BJ (cell line): ENCODE data around the gene CFAP126. TPM values are rescaled to one million over a fixed set of nuclear protein-coding genes. Genes with fewer than 3 reads are reported as not detected.

Source experiments
- CTCF ChIA-PET: fragments of 350-600 bp; formaldehyde crosslinking; extraction: SDS; loops from one replicate; lab custom pipeline; 2021; ENCODE audit warnings: antibody characterized with exemption, inconsistent platforms; lab: Yijun Ruan, JAX
- POLR2A ChIA-PET: fragments of 300-600 bp; sonication (Branson Sonifier 250); formaldehyde crosslinking; extraction: SDS; loops from one replicate; lab custom pipeline; 2021; ENCODE audit warnings: antibody characterized with exemption; lab: Charles Lee
- DNase-seq: peaks from one replicate; pipeline ENCODE4 v3.0.0-alpha.2; 2011; ENCODE audit warnings: low read depth
- H3K27me3 ChIP-seq: 2 replicates; pipeline ENCODE4 v1.6.0; 2011; ENCODE audit warnings: low read length; ENCODE audit not compliant: control insufficient read depth, insufficient read depth
- H3K36me3 ChIP-seq: 2 replicates; pipeline ENCODE4 v1.5.1; 2011; ENCODE audit warnings: low read length; ENCODE audit not compliant: control insufficient read depth, insufficient read depth
- H3K4me3 ChIP-seq: 2 replicates; pipeline ENCODE4 v1.5.1; 2011; ENCODE audit warnings: low read depth, mild to moderate bottlenecking, control low read depth, low read length
- polyA plus RNA-seq: library from polyadenylated mRNA; depleted of rRNA; stranded (reverse); fragments of >200 nt; gene quantifications from 2 replicates; pipeline ENCODE4 v1.2.3, GENCODE V29; 2011
- TF ChIP-seq, protein P1 (sequence below): IDR thresholded peaks from 2 replicates; pipeline ENCODE4 v1.5.1; 2011; ENCODE audit warnings: low read depth, mild to moderate bottlenecking, control low read depth, inconsistent platforms, low read length, moderate library complexity; ENCODE audit not compliant: insufficient read depth

The CFAP126 gene
- polyA plus RNA-seq, 1 experiment = not detected

DNA sequence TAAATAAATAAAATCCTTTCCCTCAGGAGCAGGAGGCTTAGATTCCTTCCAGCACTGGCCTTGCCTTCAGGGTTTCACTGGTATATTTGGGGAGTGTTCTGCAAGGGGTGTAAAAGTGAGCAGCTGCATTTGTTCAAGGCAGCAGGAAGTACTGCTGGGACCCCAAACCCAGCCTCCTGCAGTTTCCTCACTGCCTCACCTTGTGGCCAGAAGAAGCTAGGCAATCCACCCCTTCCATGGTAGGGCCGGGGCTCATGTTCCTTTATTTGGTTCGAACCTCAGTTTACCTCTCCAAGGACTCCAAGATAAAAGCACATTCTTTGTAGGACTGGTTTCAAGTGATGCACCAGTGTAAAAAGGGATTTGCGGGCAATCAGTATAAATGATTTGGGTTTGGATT, 21.0 kb upstream of the CFAP126 start:
- Histone ChIP-seq H3K27me3 (no peaks in the 10 kb centered on the region), H3K36me3 (no peaks in the 10 kb centered on the region), H3K4me3 (no peak overlapping the region)
- ChIA-PET POLR2A (no interaction called here), CTCF (interaction anchor here (0.8 to 3.5 kb wide), 6 partner anchors 157 to 223 kb away, joined by 3 to 24 read pairs (median 4); partner anchors contain the start of genes PPOX and TOMM40L)
- DNase-seq = no peak
- TF ChIP-seq, protein P1, sequence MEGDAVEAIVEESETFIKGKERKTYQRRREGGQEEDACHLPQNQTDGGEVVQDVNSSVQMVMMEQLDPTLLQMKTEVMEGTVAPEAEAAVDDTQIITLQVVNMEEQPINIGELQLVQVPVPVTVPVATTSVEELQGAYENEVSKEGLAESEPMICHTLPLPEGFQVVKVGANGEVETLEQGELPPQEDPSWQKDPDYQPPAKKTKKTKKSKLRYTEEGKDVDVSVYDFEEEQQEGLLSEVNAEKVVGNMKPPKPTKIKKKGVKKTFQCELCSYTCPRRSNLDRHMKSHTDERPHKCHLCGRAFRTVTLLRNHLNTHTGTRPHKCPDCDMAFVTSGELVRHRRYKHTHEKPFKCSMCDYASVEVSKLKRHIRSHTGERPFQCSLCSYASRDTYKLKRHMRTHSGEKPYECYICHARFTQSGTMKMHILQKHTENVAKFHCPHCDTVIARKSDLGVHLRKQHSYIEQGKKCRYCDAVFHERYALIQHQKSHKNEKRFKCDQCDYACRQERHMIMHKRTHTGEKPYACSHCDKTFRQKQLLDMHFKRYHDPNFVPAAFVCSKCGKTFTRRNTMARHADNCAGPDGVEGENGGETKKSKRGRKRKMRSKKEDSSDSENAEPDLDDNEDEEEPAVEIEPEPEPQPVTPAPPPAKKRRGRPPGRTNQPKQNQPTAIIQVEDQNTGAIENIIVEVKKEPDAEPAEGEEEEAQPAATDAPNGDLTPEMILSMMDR = no peak

DNA sequence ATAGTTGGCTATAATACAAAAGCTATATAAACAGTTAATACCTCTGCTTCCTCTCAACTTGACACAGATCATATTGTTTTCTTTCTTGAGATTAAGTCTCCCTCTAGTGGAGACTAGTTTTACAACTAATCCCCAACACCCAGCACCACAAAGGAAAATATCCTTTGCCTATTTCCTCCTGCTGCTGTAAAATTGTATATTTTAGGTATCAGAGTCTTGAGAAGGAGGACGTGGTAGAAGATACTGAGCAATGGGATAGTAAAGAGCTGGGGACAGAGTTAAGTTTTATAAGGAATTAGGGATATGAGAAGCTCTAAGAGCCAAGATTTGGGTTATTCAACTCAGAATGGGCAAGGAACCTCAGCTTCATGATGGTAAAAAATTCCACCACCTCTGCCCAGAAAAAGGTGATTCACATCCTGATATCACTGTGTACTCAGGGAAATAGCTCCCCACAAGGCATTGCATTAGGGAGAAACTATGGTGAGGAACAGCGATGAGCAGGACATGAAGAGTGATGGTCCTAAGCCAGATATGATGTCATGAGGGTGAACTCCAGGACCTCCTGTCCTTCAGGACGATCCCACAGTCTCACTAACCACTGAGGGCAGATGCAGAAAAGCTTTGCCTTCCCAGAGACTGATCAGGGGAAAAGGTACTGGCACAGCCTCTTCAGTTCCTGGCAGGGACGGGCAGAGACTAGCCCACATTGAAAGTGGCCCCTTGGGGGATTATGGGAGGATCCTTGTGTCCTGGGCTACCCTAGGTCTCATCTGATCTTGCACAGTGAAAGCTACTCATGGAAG, 14.7 kb upstream of the CFAP126 start:
- CTCF ChIA-PET = interaction anchor here (0.6 to 8.0 kb wide), 28 partner anchors 8 to 933 kb away, joined by 3 to 126 read pairs (median 4); partner anchors contain the start of genes ADAMTS4, APOA2, CFAP126 and NDUFS2
- Histone ChIP-seq H3K36me3 (no peaks in the 10 kb centered on the region), H3K4me3 (no peak overlapping the region), H3K27me3 (no peaks in the 10 kb centered on the region)
- POLR2A ChIA-PET = no interaction called here
- TF ChIP-seq, protein P1 = peak; percentile 60
- DNase-seq = peak; percentile 11

DNA sequence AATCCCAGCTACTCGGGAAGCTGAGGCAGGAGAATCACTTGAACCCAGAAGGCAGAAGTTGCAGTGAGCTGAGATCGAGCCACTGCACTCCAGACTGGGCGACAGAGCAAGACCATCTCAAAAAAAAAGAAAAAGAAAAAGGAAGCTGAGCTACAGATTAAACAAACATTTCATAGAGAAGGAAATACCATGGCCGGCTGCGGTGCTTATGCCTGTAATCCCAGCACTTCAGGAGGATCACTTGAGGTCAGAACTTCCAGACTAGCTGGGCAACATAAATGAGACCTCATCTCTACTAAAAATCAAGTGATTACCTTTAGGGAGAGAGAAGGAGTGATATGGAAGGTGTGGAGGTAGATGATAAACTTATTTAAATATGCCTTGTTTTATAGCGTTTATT, 14.0 kb upstream of the CFAP126 start:
- no peak for DNase-seq
- H3K4me3 ChIP-seq = no peak overlapping the region
- TF ChIP-seq, protein P1 = no peak
- ChIA-PET POLR2A (no interaction called here), CTCF (interaction anchor here (0.6 to 8.0 kb wide), 23 partner anchors 7 to 933 kb away, joined by 3 to 126 read pairs (median 4); partner anchors contain the start of genes ADAMTS4, APOA2, CFAP126 and NDUFS2)
- no peaks in the 10 kb centered on the region for H3K27me3 ChIP-seq
- no peaks in the 10 kb centered on the region for H3K36me3 ChIP-seq

DNA sequence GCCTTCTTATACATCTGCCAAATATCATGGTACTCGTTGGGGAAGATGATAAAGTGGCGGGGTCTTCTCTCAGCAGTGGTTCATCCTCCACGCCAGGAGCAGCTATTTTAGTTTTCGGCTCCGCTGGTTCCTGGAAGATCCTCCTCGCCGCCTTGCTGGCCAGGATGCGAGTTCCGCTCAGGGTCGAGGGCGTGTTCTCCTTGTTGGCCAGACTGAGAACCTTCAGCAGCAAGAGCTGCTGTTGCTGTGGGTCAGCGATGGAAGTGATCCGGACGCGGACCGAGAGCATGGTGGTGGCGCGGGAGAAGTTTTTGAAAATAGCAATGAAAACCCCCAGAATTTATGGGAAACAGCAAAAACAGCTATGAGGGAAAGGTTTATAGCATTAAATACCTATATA, 11.4 kb upstream of the CFAP126 start:
- ChIA-PET CTCF (interaction anchor here (0.6 to 8.0 kb wide), 4 partner anchors 10 to 186 kb away, joined by 4 to 126 read pairs (median 32); partner anchors contain the start of genes CFAP126 and TOMM40L), POLR2A (no interaction called here)
- no peak for DNase-seq
- TF ChIP-seq, protein P1 = no peak
- no peak overlapping the region for H3K4me3 ChIP-seq
- H3K36me3 ChIP-seq = no peaks in the 10 kb centered on the region
- H3K27me3 ChIP-seq = no peaks in the 10 kb centered on the region

DNA sequence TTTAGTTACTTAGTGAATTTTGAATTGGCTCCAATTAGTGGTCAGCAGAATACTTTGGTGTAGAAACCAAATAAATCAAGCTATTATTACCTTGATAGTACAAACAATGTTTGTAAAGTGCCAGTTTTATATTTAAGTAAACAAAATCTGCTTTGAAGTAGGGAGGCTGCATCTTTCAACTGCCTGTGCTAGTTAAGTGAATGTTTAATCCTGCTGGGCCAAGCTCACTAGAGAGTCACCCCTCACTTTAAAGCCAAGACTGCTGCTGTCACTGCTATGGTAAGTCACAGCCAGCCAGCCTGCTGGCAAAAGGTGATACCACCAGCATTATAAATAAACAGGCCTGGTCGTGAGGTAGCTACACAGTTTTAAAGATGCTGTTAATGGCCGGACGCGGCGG, 10.3 kb upstream of the CFAP126 start:
- DNase-seq = no peak
- Histone ChIP-seq H3K36me3 (no peaks in the 10 kb centered on the region), H3K27me3 (no peaks in the 10 kb centered on the region), H3K4me3 (no peak overlapping the region)
- TF ChIP-seq, protein P1 = no peak
- ChIA-PET POLR2A (no interaction called here), CTCF (interaction anchor here (1.9 to 8.0 kb wide), 3 partner anchors 9 to 185 kb away, joined by 9 to 126 read pairs (median 54); partner anchors contain the start of genes CFAP126 and TOMM40L)
